Myometrial cell (primary cell): ENCODE measurements around the gene CC2D2A. TPM values are rescaled to one million over a fixed set of nuclear protein-coding genes. Genes with fewer than 3 reads are reported as not detected.

Source experiments
- total RNA-seq: library from RNA; depleted of rRNA; stranded (reverse); fragments of >200 nt; gene quantifications from 2 replicates; pipeline ENCODE4 v1.2.3, GENCODE V29; 2015

Gene CC2D2A
- total RNA-seq: 27.6 and 28.3 TPM in 2 replicates

DNA sequence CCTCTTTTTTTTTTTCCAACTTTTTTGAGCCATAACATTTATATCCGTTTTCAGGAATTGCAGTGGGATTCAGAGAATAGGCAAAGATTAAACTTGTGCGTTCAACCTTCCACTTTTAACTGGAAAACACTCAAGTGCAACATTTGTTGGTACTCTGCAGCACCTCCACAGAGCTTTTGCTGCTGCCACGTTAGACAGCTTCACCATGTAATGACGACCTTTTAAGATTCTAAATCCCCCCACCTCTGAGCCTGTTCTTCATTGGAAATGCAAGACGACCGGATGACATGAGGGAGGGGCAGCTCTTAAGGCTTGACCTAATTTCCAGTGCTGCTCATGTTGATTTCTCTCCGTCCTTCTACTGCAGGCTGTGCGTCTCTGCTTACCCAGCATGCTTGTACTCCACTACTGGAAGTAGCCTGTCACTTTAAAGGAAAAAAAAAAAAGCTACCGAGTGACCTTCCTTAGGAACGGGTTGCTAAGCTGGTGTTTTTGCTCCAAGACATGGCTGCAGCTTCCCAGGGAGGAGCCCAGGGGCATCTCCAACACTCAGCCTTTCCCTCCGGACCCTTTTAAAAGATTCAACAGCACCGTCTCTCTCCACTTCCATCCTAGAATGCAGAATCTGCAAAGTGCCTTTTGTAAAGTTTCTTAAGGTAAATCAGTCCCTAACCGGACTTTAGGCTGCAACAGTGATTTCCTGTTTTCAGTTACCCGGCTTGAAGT is at the start of gene CC2D2A:
TSS of gene CC2D2A (plus strand) at position 481 of the 726 bp plus-strand sequence. CDS start 6,051 bp downstream, outside the sequence.

DNA sequence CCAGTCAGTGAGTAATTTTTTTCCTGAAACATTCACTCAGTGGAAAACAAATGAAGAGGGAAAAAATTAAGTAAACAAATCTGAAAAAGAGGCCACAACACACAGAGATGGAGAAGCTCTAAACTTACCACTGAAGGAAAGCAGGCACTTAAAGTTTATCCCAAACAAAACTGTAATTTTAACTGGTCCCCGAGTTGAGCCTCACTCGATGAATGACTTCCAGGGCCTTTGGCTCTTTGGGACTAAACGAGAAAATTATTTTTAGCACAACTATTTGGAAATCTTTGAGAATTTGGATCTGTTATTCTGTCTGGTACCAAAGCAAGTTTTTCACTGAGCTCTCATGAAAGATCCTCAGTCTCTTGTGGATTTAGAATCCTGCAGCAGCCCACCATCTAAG is 42.0 kb upstream of the CC2D2A start, which contains the start of gene C1QTNF7:
TSS of gene C1QTNF7 (plus strand) at position 333 of the 400 bp plus-strand sequence. CDS start 7,711 bp downstream, outside the sequence.

Other genes with a start within 250 kb of the CC2D2A start
- gene C1QTNF7, start 41.8 kb upstream of the CC2D2A start, total RNA-seq: 0.58 and 0.89 TPM in 2 replicates
- 92.3 and 102 TPM in 2 replicates for gene FBXL5, start 185.5 kb downstream of the CC2D2A start, total RNA-seq
- gene FAM200B, start 211.9 kb downstream of the CC2D2A start, total RNA-seq: 25.9 and 30.7 TPM in 2 replicates
- 4.9 and 8.9 TPM in 2 replicates for gene BST1, start 233.2 kb downstream of the CC2D2A start, total RNA-seq